A549 (cell line): ENCODE results near the gene SUB1. TPM values are rescaled to one million over a fixed set of nuclear protein-coding genes. Genes with fewer than 3 reads are reported as not detected.

Experiments
- ATAC-seq, 2 experiments: fragments of 200-7000 bp in 1 of 2; fragments of >200 bp in 1 of 2; cut with Nextera tagmentation in 1 of 2; cut with Tn5 transposase in 1 of 2; 3 replicates each; pipeline versions ENCODE4 v1.8.0 to v1.9.1; 2018 to 2020; ENCODE audit warnings: mild to moderate bottlenecking in 1 of 2, moderate library complexity in 1 of 2
- CTCF ChIA-PET: fragments of 300-600 bp; sonication (Branson Sonifier 250); formaldehyde crosslinking; extraction: SDS; loops from one replicate; lab custom pipeline; 2021; ENCODE audit warnings: antibody characterized with exemption, inconsistent platforms; lab: Yijun Ruan, JAX
- POLR2A ChIA-PET: fragments of 350-600 bp; formaldehyde crosslinking; extraction: SDS; loops from one replicate; lab custom pipeline; 2021; ENCODE audit warnings: antibody characterized with exemption, inconsistent platforms; lab: Yijun Ruan, JAX
- DNase-seq, 2 experiments: peaks; one replicate each; pipeline versions ENCODE4 v3.0.0 to v3.0.0-alpha.2; 2011 to 2016; ENCODE audit warnings: low read depth in 1 of 2, low spot score in 1 of 2
- FAIRE-seq: peaks from 2 replicates; lab custom pipeline; 2011; peaks lifted over from hg19 to GRCh38; lab: Jason Lieb, UNC
- H3K27ac ChIP-seq, 2 experiments: fragments of >200 bp; sonication (Bioruptor Twin); formaldehyde crosslinking; 3 replicates each; pipeline ENCODE4 v1.5.1; 2016 to 2017
- H3K4me1 ChIP-seq: fragments of >200 bp; sonication (Bioruptor Twin); formaldehyde crosslinking; 3 replicates; pipeline ENCODE4 v1.6.1; 2016
- H3K4me2 ChIP-seq: fragments of >200 bp; sonication (Bioruptor Twin); formaldehyde crosslinking; 3 replicates; pipeline ENCODE4 v1.6.1; 2016
- H3K4me3 ChIP-seq: fragments of >200 bp; sonication (Bioruptor Twin); formaldehyde crosslinking; 3 replicates; pipeline ENCODE4 v1.5.1; 2016
- H3K9me3 ChIP-seq: fragments of >200 bp; sonication (Bioruptor Twin); formaldehyde crosslinking; 3 replicates; pipeline ENCODE4 v1.6.1; 2016
- CEBPB ChIP-seq, 2 experiments: fragments of >200 bp in 1 of 2; sonication (Bioruptor Twin) in 1 of 2; formaldehyde crosslinking in 1 of 2; IDR thresholded peaks; 2 replicates each; pipeline ENCODE4 v1.6.1; 2012 to 2016
- FOSB ChIP-seq: fragments of 250-450 bp; sonication (Bioruptor Pico); IDR thresholded peaks from 2 replicates; pipeline ENCODE4 v1.5.0; 2020; ENCODE audit warnings: mild to moderate bottlenecking, moderate library complexity
- FOXS1 ChIP-seq: fragments of 250-450 bp; sonication (Bioruptor Pico); IDR thresholded peaks from 2 replicates; pipeline ENCODE4 v1.5.0; 2020; ENCODE audit warnings: mild to moderate bottlenecking, moderate library complexity
- GATA3 ChIP-seq: IDR thresholded peaks from 2 replicates; pipeline ENCODE4 v1.6.1; 2012; ENCODE audit warnings: borderline replicate concordance
- JUN ChIP-seq, 2 experiments: fragments of >200 bp; sonication (Bioruptor Twin); formaldehyde crosslinking; IDR thresholded peaks; 2 replicates in 1 of 2; 3 replicates in 1 of 2; pipeline ENCODE4 v1.6.1; 2016 to 2017
- MAFK ChIP-seq: fragments of 450-650 bp; IDR thresholded peaks from 2 replicates; pipeline ENCODE4 v1.6.1; 2014; ENCODE audit not compliant: partially characterized antibody
- MYC ChIP-seq: IDR thresholded peaks from 2 replicates; pipeline ENCODE4 v1.6.1; 2012; ENCODE audit warnings: mild to moderate bottlenecking, inconsistent platforms, low read length, improper control_type of control experiment, borderline replicate concordance
- NPAS2 ChIP-seq: fragments of 250-450 bp; sonication (Bioruptor Pico); IDR thresholded peaks from 2 replicates; pipeline ENCODE4 v1.8.0; 2022; ENCODE audit warnings: mild to moderate bottlenecking, moderate library complexity, borderline replicate concordance
- NR3C1 ChIP-seq: fragments of >200 bp; sonication (Bioruptor Twin); formaldehyde crosslinking; IDR thresholded peaks from 3 replicates; pipeline ENCODE4 v1.6.1; 2017
- PHF8 ChIP-seq: fragments of 200-600 bp; sonication (generic); IDR thresholded peaks from 2 replicates; pipeline ENCODE4 v1.6.1; 2016; ENCODE audit warnings: low read depth, mild to moderate bottlenecking, antibody characterized with exemption, moderate library complexity, borderline replicate concordance
- POLR2AphosphoS2 ChIP-seq: conservative IDR thresholded peaks from 2 replicates; pipeline ENCODE4 v1.6.1; 2012; ENCODE audit warnings: low read length, improper control_type of control experiment, inconsistent platforms
- RAD21 ChIP-seq, 2 experiments: fragments of >200 bp in 1 of 2; sonication (Bioruptor Twin) in 1 of 2; formaldehyde crosslinking in 1 of 2; IDR thresholded peaks in 1 of 2; conservative IDR thresholded peaks in 1 of 2; 2 replicates in 1 of 2; 3 replicates in 1 of 2; pipeline ENCODE4 v1.6.1; 2012 to 2018; ENCODE audit warnings: inconsistent platforms in 1 of 2
- RCOR1 ChIP-seq: fragments of 150-350 bp; IDR thresholded peaks from 2 replicates; pipeline ENCODE4 v1.6.1; 2014; ENCODE audit warnings: antibody characterized with exemption, low read length, low read depth
- SREBF2 ChIP-seq: fragments of 450-650 bp; IDR thresholded peaks from 2 replicates; pipeline ENCODE4 v1.6.1; 2014; ENCODE audit warnings: mild to moderate bottlenecking, moderate library complexity
- TFCP2L1 ChIP-seq: fragments of 250-450 bp; sonication (Bioruptor Pico); IDR thresholded peaks from 2 replicates; pipeline ENCODE4 v1.5.0; 2021; ENCODE audit warnings: mild to moderate bottlenecking
- TP53 ChIP-seq: fragments of 250-450 bp; sonication (Bioruptor Pico); IDR thresholded peaks from 2 replicates; pipeline ENCODE4 v1.5.0; 2021; ENCODE audit warnings: mild to moderate bottlenecking, moderate library complexity
- ZC3H11A ChIP-seq: fragments of 450-650 bp; IDR thresholded peaks from 2 replicates; pipeline ENCODE4 v1.6.1; 2014; ENCODE audit warnings: antibody characterized with exemption, mild to moderate bottlenecking
- ZFP36 ChIP-seq: fragments of 450-650 bp; IDR thresholded peaks from 2 replicates; pipeline ENCODE4 v1.6.1; 2014; ENCODE audit warnings: borderline replicate concordance; ENCODE audit not compliant: partially characterized antibody
- WGBS: methylation state at CpG from one replicate; pipeline ENCODE4 v1.1.6; 2017; ENCODE audit errors: missing lambda C conversion rate; 5-methylcytosine and 5-hydroxymethylcytosine counted together
- polyA plus RNA-seq, 4 experiments: library from polyadenylated mRNA; depleted of rRNA in 3 of 4; stranded (reverse); fragments of >200 nt; fragmentation: RNase III in 1 of 4; extraction: RNeasy Plus Mini Kit Qiagen cat#74134 plus additional on column Dnase treatment in 1 of 4; gene quantifications; 2 replicates in 3 of 4; 3 replicates in 1 of 4; pipeline ENCODE4 v1.2.3, GENCODE V29; 2011 to 2017
- TF ChIP-seq, protein P1 (sequence below): fragments of >200 bp; sonication (Bioruptor Twin); formaldehyde crosslinking; IDR thresholded peaks from 3 replicates; pipeline ENCODE4 v1.6.1; 2016
- TF ChIP-seq, protein P2 (sequence below): IDR thresholded peaks from 2 replicates; pipeline ENCODE4 v1.6.1; 2012; ENCODE audit warnings: low read depth, borderline replicate concordance

SUB1 gene
- polyA plus RNA-seq, 2 of the 4 experiments (the other 2 are of a cell fraction), result 190 to 450 TPM

DNA sequence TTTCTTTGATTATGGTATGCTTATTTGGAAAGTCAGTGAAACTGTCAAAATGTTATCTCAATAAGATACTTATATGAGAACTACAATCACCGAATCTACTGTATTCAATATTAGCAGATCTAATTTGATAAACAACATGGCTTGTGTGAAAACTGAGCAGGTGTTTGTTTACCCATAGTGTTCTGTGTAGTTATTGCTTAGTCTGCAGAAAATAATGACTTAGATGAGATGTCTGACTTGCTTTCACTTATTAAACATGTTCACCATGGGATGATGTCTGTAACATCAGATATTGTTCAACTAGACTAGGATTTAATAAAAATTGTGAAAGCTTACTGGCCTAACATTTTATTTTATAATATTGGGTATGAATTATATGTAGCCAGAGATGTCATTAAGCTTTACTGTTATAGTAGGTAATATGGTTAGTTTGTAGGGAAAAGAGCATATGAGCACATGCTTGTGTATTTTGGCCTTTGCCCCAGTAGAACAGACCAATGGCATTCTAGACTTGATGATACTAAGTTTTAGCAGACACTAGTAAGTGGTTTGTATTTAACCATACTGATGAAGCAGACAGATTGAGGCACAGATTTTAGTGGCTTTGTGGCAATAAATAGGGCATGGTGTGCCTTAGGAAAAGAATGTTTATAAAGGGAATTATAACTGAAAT, 16.4 kb downstream of the SUB1 start:
- Histone ChIP-seq H3K27ac (no peak overlapping the region), H3K4me1 (peaks cover 16% of the 10 kb centered on the region), H3K9me3 (no peaks in the 10 kb centered on the region), H3K4me3 (no peak overlapping the region)
- ATAC-seq (no peak), DNase-seq (no peak), FAIRE-seq (peak; percentile 84)
- POLR2A ChIA-PET, result no interaction called here
- 96% methylated on average over 1 of the region's 1 CpG for WGBS
- TF ChIP-seq FOSB (CRISPR knock-in tag), result no peak
- no peak for TF ChIP-seq RCOR1
- no peak for TF ChIP-seq GATA3
- no peak for TF ChIP-seq NR3C1
- peak; percentile 90 for TF ChIP-seq MAFK
- TF ChIP-seq, all 56 proteins: peak for 1
- no peak overlapping the region for H3K4me2 ChIP-seq
- CTCF ChIA-PET, result interaction anchor here (1.0 to 2.8 kb wide), 3 partner anchors 112 to 821 kb away, joined by 3 to 10 read pairs (median 3); no protein-coding TSS in a partner anchor

DNA sequence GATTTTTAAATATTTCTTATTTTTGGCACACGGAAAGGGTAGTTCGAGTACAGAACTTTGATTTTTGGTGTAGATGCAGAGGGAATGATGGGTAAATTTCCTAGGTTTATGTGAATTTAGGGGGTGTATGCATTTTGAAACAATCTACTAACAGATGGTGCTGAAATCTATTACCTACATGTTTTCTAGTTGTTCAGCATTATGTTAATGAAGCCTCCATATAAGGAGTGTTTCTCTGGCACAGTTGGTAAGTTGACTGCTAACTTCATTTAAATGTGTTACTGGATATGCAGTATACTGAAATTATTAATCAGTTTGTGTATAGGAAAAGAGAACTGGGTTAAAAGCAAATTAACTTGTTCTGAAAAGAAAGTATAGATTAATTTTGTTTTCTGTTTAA, 17.5 kb downstream of the SUB1 start:
- no peak overlapping the region for H3K4me2 ChIP-seq
- POLR2A ChIA-PET, result no interaction called here
- DNase-seq (no peak), FAIRE-seq (no peak), ATAC-seq (no peak)
- H3K4me1 ChIP-seq, result peaks cover 16% of the 10 kb centered on the region
- no peaks in the 10 kb centered on the region for H3K9me3 ChIP-seq
- no peak for TF ChIP-seq TFCP2L1 (CRISPR knock-in tag)
- TF ChIP-seq NPAS2, result no peak
- TF ChIP-seq CEBPB (IDR thresholded peaks at IDR 0.05), result no peak
- TF ChIP-seq FOXS1, result no peak
- TF ChIP-seq JUN (IDR thresholded peaks at IDR 0.05), result no peak
- TF ChIP-seq ZC3H11A, result no peak
- TF ChIP-seq RAD21 (conservative IDR thresholded peaks at IDR 0.05 in 1 of 2, IDR thresholded peaks at IDR 0.05 in 1 of 2), result no peak
- no peak for TF ChIP-seq MYC
- TF ChIP-seq PHF8, result no peak
- no peak for TF ChIP-seq SREBF2
- no peak for TF ChIP-seq TP53
- TF ChIP-seq, protein P1, sequence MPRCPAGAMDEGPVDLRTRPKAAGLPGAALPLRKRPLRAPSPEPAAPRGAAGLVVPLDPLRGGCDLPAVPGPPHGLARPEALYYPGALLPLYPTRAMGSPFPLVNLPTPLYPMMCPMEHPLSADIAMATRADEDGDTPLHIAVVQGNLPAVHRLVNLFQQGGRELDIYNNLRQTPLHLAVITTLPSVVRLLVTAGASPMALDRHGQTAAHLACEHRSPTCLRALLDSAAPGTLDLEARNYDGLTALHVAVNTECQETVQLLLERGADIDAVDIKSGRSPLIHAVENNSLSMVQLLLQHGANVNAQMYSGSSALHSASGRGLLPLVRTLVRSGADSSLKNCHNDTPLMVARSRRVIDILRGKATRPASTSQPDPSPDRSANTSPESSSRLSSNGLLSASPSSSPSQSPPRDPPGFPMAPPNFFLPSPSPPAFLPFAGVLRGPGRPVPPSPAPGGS, result no peak
- no peak for TF ChIP-seq FOSB (CRISPR knock-in tag)
- TF ChIP-seq ZFP36, result no peak
- TF ChIP-seq, all 56 proteins: peak for 0
- 94% methylated on average over 2 of the region's 2 CpGs for WGBS
- H3K4me3 ChIP-seq, result no peak overlapping the region
- no peak overlapping the region for H3K27ac ChIP-seq
- CTCF ChIA-PET, result interaction anchor here (2.8 kb wide), 1 partner anchor 113 kb away, joined by 10 read pairs; no protein-coding TSS in a partner anchor

DNA sequence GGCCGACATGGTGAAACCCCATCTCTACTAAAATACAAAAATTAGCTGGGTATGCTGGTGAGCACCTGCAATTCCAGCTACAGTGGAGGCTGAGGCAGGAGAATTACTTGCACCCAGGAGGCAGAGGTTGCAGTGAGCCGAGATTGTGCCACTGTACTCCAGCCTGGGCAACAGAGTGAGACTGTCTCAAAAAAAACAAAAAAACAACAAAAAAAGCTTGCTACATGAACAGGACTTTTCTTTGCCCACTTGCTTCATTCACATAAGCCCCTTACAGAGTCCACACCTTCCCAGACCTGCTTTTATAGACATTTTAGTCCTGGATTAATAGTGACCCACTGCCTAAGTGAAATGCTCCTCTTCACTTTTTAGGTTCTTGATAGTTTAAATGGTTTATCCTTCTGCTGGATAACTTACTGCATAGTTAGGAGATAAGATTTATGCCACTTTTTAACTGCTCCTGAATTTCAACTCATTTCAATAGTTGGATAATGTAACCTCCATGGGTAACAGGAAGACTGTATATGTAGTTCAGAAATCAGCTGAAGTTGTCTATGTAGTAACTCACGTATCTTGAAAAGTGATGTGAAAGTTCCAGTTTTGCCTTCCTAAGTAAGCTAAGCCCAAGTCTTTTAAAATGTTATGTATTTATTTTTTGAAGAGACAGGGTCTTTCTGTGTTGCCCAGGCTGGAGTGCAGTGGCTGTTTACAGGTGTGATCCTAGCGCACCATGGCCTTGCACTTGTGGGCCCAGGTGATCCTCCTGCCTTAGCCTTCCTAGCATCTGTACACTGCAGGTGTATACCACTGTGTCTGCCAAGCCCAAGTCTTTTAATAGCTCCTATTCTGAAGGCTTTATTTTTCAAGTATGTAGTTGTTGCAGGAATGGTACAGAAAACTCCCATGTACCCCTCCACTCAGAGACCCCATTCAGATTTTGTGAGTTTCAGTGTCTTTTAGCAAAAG, 19.7 kb downstream of the SUB1 start:
- DNase-seq, result no peak
- no peak overlapping the region for H3K4me3 ChIP-seq
- H3K27ac ChIP-seq, result no peak overlapping the region
- ChIA-PET POLR2A (interaction anchor here (1.2 kb wide), 1 partner anchor 20 kb away, joined by 3 read pairs; the partner anchor contains the start of gene SUB1), CTCF (interaction anchor here (0.6 to 2.6 kb wide), 6 partner anchors 8 to 134 kb away, joined by 3 to 11 read pairs (median 3); no protein-coding TSS in a partner anchor)
- WGBS, result 97% methylated on average over 4 of the region's 4 CpGs
- no peak overlapping the region for H3K4me2 ChIP-seq
- peak; percentile 73; the same call in 1 of the 2 replicates for TF ChIP-seq POLR2AphosphoS2
- TF ChIP-seq, protein P2, sequence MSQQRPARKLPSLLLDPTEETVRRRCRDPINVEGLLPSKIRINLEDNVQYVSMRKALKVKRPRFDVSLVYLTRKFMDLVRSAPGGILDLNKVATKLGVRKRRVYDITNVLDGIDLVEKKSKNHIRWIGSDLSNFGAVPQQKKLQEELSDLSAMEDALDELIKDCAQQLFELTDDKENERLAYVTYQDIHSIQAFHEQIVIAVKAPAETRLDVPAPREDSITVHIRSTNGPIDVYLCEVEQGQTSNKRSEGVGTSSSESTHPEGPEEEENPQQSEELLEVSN, result no peak
- H3K9me3 ChIP-seq, result no peaks in the 10 kb centered on the region
- peak; percentile 45 to 46; a peak in 4 of 6 replicates for ATAC-seq
- peak; percentile 81 for FAIRE-seq
- H3K4me1 ChIP-seq, result peaks cover 4% of the 10 kb centered on the region
